ENCODE data around the gene FBXW9.
"Not testable (repeated sequence)": the region's sequence is repeated elsewhere in the genome, so short reads cannot be mapped to it uniquely, and the experiment has no call there.

Gene FBXW9

GRCh38 chr19:12696366-12697335, at the start of gene FBXW9:
Gene FBXW9 (minus strand): TSS chr19:12696631. CDS start chr19:12696581, 50 bp downstream.
- peak; percentile 94 to 97 for DNase-seq

GRCh38 chr19:12745166-12745897, 48.9 kb upstream of the FBXW9 start:
- DNase-seq, result no peak

- DNase-seq, result no peak
Observed at GRCh38 chr19:12737835-12738351, 41.5 kb upstream of the FBXW9 start.

- DNase-seq, result peak; percentile 100
Observed at GRCh38 chr19:12736995-12737834, 40.8 kb upstream of the FBXW9 start, which contains the start of gene GET3. Gene GET3 (plus strand): TSS chr19:12737497. CDS start chr19:12737506, 9 bp downstream.

- DNase-seq, result peak; percentile 61 to 67
Observed at GRCh38 chr19:12733369-12734214, 37.2 kb upstream of the FBXW9 start.

- DNase-seq, result no peak
Observed at GRCh38 chr19:12731337-12731736, 34.9 kb upstream of the FBXW9 start.

GRCh38 chr19:12730064-12730463, 33.6 kb upstream of the FBXW9 start:
- no peak for DNase-seq

- DNase-seq, result no peak
Observed at GRCh38 chr19:12727745-12728433, 31.5 kb upstream of the FBXW9 start.

GRCh38 chr19:12726988-12727316, 30.5 kb upstream of the FBXW9 start:
- DNase-seq, result no peak

GRCh38 chr19:12725612-12726011, 29.2 kb upstream of the FBXW9 start:
- DNase-seq, result not testable (repeated sequence)

GRCh38 chr19:12723641-12724426, 27.4 kb upstream of the FBXW9 start, which contains the start of gene TNPO2:
Gene TNPO2 (minus strand): TSS chr19:12723932. CDS start chr19:12720977, 2,955 bp downstream.
- peak; percentile 83 to 87 for DNase-seq

- DNase-seq, result peak in 1 of 2 experiments; percentile 56
Observed at GRCh38 chr19:12723381-12723640, 26.9 kb upstream of the FBXW9 start.

GRCh38 chr19:12722566-12723380, 26.3 kb upstream of the FBXW9 start:
- DNase-seq, result peak; percentile 99 to 100

GRCh38 chr19:12721656-12722565, 25.5 kb upstream of the FBXW9 start:
- no peak for DNase-seq

GRCh38 chr19:12720851-12721655, 24.6 kb upstream of the FBXW9 start:
- no peak for DNase-seq

- DNase-seq, result no peak
Observed at GRCh38 chr19:12720296-12720695, 23.9 kb upstream of the FBXW9 start.

- no peak for DNase-seq
Observed at GRCh38 chr19:12715929-12716328, 19.5 kb upstream of the FBXW9 start.
